GM20431 (cell line): ENCODE data around the gene HOXD4.

Experiments used
- in situ Hi-C: fragments of 300-500 bp; cut with MseI, MboI; formaldehyde crosslinking; loops from one replicate; pipeline ENCODE4 v1.15.0; 2020; ENCODE audit warnings: low sequenced_read_pairs; ENCODE audit not compliant: unreplicated experiment

Gene HOXD4

GRCh38 chr2:176112375-176113302, 38.7 kb upstream of the HOXD4 start:
- in situ Hi-C loops = no loop called here

GRCh38 chr2:176114120-176114929, 37.0 kb upstream of the HOXD4 start:
- in situ Hi-C loops = no loop called here

- in situ Hi-C loops = no loop called here
Measured at GRCh38 chr2:176114930-176115625, 36.3 kb upstream of the HOXD4 start.

GRCh38 chr2:176115883-176116813, 35.2 kb upstream of the HOXD4 start, which contains the start of gene HOXD10:
TSS of gene HOXD10 (plus strand) at chr2:176116778. CDS start at chr2:176116834, 56 bp downstream.
- in situ Hi-C loops = no loop called here

DNA sequence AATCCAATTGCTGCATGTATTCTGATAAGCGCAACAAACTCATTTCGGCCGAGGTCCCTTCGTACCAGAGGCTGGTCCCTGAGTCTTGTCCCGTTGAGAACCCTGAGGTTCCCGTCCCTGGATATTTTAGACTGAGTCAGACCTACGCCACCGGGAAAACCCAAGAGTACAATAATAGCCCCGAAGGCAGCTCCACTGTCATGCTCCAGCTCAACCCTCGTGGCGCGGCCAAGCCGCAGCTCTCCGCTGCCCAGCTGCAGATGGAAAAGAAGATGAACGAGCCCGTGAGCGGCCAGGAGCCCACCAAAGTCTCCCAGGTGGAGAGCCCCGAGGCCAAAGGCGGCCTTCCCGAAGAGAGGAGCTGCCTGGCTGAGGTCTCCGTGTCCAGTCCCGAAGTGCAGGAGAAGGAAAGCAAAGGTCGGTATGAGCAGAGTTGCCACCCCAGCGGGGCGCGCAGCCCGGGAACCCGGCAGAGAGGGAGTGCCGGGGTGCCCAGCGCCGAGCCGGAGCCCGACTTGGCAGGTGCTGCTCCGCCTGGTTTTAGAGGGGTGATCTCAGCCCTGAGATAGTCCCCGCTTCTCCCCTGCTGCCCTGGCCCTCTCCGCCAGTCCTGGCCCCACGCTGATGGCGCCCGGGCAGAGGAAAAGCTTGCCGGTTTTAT, 34.1 kb upstream of the HOXD4 start:
- in situ Hi-C loops = no loop called here

DNA sequence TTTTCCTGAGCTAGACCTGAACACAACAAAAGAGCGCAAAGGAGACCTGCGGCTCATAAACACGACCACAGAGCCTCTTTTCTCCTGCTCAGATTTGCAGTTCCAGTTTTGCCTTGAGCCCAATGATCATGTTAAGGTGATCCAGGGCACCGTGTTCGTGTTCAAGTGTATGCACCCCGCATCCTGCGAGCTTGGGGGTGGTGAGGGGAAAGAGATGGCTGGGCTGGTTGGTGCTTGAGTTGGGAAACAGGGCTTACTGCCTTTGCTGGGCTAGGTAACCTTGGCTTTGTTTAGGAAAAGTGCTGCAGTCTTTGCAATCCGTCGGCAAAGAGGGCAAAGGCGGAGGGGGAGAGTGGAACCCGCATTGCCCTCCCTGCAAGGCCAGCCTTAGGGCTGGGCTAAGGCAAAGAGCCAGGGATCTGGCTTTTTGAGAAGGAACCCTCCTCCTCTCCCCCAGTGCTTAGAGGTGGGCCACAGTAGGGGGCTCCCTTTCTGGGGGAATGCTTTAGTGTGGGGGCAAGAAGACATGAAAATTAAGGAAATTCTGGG, 33.5 kb upstream of the HOXD4 start:
- in situ Hi-C loops = no loop called here

DNA sequence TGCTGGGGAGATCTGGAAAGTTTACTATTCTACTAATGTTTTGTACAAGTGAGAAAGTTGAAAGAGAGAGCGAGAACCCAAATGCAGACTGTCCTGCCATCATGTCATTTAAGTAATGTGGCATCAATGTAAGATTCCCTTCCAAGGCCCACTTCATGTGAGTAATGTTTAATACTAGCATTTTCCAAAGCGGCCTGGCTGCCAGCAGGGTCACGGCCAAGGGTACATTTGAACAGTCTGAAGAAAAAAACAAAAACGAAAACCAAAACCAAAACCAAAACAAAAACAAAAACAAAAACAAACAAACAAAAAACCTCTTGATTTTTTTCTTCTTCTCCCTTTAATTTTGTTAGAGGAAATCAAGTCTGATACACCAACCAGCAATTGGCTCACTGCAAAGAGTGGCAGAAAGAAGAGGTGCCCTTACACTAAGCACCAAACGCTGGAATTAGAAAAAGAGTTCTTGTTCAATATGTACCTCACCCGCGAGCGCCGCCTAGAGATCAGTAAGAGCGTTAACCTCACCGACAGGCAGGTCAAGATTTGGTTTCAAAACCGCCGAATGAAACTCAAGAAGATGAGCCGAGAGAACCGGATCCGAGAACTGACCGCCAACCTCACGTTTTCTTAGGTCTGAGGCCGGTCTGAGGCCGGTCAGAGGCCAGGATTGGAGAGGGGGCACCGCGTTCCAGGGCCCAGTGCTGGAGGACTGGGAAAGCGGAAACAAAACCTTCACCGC, 32.6 kb upstream of the HOXD4 start:
- in situ Hi-C loops = no loop called here

- in situ Hi-C loops = loop anchor here (10.0 kb wide), 1 partner anchor 524 kb away; no protein-coding TSS in a partner anchor
Measured at GRCh38 chr2:176120364-176121189, 30.8 kb upstream of the HOXD4 start.

GRCh38 chr2:176121190-176122051, 29.9 kb upstream of the HOXD4 start:
- in situ Hi-C loops = loop anchor here (10.0 kb wide), 1 partner anchor 523 kb away; no protein-coding TSS in a partner anchor

GRCh38 chr2:176122052-176122682, 29.2 kb upstream of the HOXD4 start:
- in situ Hi-C loops = loop anchor here (10.0 kb wide), 1 partner anchor 523 kb away; no protein-coding TSS in a partner anchor

DNA sequence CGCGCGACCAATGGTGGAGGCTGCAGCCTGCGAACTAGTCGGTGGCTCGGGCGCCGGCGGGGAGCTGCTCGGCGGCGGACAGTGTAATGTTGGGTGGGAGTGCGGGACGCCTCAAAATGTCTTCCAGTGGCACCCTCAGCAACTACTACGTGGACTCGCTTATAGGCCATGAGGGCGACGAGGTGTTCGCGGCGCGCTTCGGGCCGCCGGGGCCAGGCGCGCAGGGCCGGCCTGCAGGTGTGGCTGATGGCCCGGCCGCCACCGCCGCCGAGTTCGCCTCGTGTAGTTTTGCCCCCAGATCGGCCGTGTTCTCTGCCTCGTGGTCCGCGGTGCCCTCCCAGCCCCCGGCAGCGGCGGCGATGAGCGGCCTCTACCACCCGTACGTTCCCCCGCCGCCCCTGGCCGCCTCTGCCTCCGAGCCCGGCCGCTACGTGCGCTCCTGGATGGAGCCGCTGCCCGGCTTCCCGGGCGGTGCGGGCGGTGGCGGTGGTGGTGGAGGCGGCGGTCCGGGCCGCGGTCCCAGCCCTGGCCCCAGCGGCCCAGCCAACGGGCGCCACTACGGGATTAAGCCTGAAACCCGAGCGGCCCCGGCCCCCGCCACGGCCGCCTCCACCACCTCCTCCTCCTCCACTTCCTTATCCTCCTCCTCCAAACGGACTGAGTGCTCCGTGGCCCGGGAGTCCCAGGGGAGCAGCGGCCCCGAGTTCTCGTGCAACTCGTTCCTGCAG, 28.5 kb upstream of the HOXD4 start, which contains the start of gene HOXD9:
TSS of gene HOXD9 (plus strand) at position 37 of the 728 bp plus-strand sequence. CDS start at position 87, 50 bp downstream.
- in situ Hi-C loops = loop anchor here (10.0 kb wide), 1 partner anchor 522 kb away; no protein-coding TSS in a partner anchor

DNA sequence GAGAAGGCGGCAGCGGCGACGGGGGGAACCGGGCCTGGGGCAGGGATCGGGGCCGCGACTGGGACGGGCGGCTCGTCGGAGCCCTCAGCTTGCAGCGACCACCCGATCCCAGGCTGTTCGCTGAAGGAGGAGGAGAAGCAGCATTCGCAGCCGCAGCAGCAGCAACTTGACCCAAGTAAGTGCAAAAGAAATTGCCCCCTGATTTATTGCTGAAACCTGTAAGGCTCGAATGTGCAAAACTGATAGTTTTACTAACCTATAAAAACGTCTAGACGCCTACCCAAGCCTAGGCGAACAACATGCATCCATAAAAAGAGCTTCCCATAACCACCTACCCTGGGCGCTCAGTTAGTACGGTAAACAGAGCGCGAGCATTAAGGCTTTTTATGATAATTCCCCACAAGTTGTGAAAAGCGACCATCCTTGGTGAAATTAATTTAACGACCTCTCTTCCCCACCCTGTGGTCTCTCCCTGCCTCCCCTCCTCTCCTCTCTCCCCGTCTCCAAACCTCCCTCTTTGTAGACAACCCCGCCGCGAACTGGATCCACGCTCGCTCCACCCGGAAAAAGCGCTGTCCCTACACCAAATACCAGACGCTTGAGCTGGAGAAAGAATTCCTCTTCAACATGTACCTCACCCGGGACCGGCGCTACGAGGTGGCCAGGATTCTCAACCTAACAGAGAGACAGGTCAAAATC, 27.8 kb upstream of the HOXD4 start:
- in situ Hi-C loops = loop anchor here (10.0 kb wide), 1 partner anchor 521 kb away; no protein-coding TSS in a partner anchor

DNA sequence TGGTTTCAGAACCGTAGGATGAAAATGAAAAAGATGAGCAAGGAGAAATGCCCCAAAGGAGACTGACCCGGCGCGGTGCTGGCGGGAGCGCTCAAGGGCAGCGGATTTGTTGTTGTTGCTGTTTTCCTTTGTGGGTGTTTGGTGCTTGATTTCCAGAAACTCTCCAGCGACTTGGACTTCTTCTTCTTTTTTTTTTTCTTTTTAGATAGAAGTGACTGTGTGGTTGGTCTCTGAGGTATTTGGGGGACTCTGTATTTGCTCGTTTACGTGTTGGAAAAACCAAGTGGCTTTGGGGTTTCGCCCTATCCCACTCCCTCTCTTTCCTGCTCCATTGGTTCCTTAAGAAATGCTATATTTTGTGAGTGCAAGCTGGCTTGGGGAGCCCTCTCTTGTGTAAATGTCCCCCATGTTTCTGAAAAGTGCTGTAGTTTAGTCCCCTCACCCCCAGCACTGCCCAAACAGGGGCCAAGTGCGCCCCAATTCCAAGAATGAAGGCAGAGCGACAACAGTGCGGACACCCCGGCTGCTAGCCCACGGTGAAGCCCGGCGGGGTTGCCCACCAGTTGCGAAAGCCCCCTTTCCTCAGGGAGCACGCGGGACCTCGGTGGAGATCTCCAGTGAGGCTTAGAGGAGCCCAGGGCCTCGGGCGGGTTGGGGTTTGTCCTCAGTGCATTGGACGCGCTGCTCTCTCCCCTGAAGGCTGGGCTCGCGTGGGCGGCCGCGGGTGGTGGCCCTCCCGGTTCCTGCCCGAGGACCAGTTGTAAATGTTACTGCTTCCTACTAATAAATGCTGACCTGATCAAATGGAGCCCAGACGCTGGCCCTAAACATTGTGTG, 27.0 kb upstream of the HOXD4 start:
- in situ Hi-C loops = loop anchor here (10.0 kb wide), 1 partner anchor 520 kb away; no protein-coding TSS in a partner anchor
